Ovary (tissue), 3 donors: ENCODE results near the gene EMX2.

Experiments
- CTCF ChIP-seq, 3 donors: fragments of 450-650 bp in 2 of 3; fragments of 200-600 bp in 1 of 3; IDR thresholded peaks; one replicate each; pipeline versions ENCODE4 v1.5.1 to v1.8.0; 2016 to 2022; ENCODE audit warnings: antibody characterized with exemption in 3 of 3, mild to moderate bottlenecking in 1 of 3
- EP300 ChIP-seq: sonication (generic); formaldehyde crosslinking; IDR thresholded peaks from one replicate; pipeline ENCODE4 v1.6.1; 2017; ENCODE audit warnings: antibody characterized with exemption
- POLR2A ChIP-seq: fragments of 450-650 bp; IDR thresholded peaks from one replicate; pipeline ENCODE4 v1.6.1; 2017; ENCODE audit warnings: antibody characterized with exemption, mild to moderate bottlenecking, moderate library complexity
- donor health status: DM: no; HTN: no; CAD: no.

GRCh38 chr10:117536866-117537435, 5.6 kb upstream of the EMX2 start:
- TF ChIP-seq CTCF (IDR thresholded peaks at IDR 0.05) (no peak), EP300 (no peak), POLR2A (no peak)
